ENCODE data around the gene MXD3.

Gene MXD3

DNA sequence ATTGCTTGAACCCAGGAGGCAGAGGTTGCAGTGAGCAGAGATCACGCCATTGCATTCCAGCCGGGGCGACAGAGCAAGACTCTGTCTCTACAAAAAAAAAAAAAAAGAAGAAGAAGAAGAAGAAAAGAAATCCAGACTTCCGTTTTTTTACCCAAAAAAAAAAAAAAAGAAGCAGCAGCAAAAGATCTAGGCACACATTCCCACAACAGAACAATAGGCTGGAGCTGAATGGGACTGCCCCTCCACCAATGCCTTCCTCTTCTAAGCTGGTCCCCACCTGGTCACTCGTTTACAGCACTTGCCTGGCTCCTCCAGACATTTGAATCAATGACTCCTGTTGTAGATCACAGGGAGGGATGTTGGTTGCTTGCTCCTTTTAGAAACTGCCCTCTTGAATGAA is 41.4 kb upstream of the MXD3 start:
- Histone ChIP-seq H3K27me3 (ENCODE audit: insufficient read depth, low read depth) (no peaks in the 10 kb centered on the region), H3K4me1 (ENCODE audit: low read depth, poor library complexity, severe bottlenecking) (peaks cover 29% of the 10 kb centered on the region), H2AFZ (ENCODE audit: low read depth) (no peak overlapping the region), H3K36me3 (ENCODE audit: insufficient read depth) (0 out of 2 replicates have a peak, but pooled peaks cover under 1% of the 10 kb centered on the region), H3K79me2 (ENCODE audit: insufficient read depth, low read depth) (peaks cover 29% of the 10 kb centered on the region), H3K4me3 (IDR thresholded peaks at IDR 0.05; ENCODE audit: insufficient read depth, low read depth, low read length) (no peak overlapping the region), H3K9ac (no peak overlapping the region), H3K27ac (no peak overlapping the region), H4K20me1 (ENCODE audit: insufficient read depth) (no peaks in the 10 kb centered on the region), H3K4me2 (no peak overlapping the region)
- TF ChIP-seq, protein P1, sequence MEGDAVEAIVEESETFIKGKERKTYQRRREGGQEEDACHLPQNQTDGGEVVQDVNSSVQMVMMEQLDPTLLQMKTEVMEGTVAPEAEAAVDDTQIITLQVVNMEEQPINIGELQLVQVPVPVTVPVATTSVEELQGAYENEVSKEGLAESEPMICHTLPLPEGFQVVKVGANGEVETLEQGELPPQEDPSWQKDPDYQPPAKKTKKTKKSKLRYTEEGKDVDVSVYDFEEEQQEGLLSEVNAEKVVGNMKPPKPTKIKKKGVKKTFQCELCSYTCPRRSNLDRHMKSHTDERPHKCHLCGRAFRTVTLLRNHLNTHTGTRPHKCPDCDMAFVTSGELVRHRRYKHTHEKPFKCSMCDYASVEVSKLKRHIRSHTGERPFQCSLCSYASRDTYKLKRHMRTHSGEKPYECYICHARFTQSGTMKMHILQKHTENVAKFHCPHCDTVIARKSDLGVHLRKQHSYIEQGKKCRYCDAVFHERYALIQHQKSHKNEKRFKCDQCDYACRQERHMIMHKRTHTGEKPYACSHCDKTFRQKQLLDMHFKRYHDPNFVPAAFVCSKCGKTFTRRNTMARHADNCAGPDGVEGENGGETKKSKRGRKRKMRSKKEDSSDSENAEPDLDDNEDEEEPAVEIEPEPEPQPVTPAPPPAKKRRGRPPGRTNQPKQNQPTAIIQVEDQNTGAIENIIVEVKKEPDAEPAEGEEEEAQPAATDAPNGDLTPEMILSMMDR (conservative IDR thresholded peaks at IDR 0.05; ENCODE audit: low read depth, low read length), result no peak

DNA sequence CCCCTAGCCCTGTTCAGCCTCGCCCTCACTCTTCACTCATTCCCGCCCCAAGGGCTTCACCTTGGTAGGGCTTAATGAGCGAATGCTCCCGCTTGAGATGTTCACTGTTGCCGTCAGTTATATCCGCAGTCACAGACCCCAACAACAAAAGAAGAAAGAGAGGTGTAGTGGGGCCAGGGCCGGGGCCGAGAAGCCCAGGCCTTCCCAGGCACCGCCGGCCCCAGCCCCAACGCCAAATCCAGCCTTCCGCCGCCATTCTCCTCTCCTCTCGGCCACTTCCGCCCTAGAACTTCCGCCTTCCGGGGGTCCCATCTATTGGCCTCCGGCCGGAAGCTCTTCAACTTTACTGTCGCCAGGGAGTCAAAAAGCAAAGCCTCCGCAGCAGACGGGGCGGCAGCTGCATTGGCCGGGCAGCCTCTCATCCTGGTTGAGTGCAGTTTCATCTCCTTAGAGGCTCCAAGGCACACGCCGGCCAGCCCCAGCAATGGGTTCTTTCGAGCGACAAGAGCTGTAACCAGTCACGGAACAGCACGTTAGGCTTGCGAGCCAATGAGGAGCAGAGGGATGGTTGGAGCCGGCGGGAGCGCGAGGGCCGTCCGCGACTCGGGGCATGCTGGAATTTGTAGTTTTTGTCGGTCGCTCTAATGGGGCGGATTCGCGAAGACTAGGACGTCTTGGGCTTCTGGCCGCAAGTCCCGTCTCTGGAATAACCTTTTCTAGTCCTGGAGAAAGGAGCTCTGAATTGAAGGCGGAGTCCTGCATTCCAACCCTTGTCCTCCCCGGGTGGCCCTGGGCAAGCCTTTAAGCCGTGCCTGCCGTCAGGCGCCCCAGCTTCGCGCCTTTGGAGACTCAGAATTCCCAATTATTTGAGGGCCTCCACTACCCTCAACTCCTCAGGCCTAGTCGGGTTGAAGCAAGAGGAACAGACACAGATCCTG is 40.0 kb upstream of the MXD3 start, which contains the start of gene LMAN2:
LMAN2 (minus strand) TSS at position 277 of the 938 bp plus-strand sequence; CDS start at position 256, 21 bp downstream.
- TF ChIP-seq, protein P1 (conservative IDR thresholded peaks at IDR 0.05; ENCODE audit: low read depth, low read length), result no peak
- Histone ChIP-seq H3K27ac (peak within 1 kb of the TSS; percentile 97), H2AFZ (ENCODE audit: low read depth) (peak within 1 kb of the TSS; percentile 98), H3K4me2 (peak within 1 kb of the TSS; percentile 82), H3K27me3 (ENCODE audit: insufficient read depth, low read depth) (no peaks in the 10 kb centered on the region), H3K9ac (peak within 1 kb of the TSS; percentile 93), H3K4me3 (IDR thresholded peaks at IDR 0.05; ENCODE audit: insufficient read depth, low read depth, low read length) (no peak within 1 kb of the TSS), H3K4me1 (ENCODE audit: low read depth, poor library complexity, severe bottlenecking) (peaks cover 24% of the 10 kb centered on the region), H3K79me2 (ENCODE audit: insufficient read depth, low read depth) (peaks cover 39% of the 10 kb centered on the region), H4K20me1 (ENCODE audit: insufficient read depth) (no peaks in the 10 kb centered on the region), H3K36me3 (ENCODE audit: insufficient read depth) (0 out of 2 replicates have a peak, but pooled peaks cover 4% of the 10 kb centered on the region)

DNA sequence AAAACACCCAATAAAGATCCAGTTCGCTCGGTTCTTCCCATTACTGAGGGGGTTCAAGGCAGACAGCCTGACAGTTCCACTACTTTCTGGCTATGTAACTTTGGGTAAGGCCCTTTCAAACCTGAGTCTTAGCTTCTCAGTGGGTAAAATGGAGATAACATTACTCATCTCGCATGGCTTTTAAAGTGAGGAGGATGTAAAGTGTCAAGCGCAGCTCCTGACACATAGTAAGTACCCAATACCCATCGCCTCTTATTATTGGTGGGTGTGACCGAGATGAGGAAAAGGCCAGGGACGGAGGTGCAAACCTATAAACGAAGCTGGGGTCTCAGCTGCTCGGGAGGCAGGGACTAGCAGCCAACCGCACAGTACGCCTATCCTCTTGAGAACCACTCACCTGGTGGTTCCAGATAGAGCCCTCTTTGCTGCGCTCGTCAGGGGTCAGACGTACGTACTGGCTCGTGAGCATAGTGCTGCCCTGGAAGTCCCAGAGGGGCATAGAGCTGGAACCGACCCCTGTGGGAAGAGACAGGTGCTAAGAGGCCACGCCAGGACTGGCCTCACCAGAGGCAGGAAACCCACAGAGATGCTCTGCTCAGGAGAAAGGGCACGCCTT is 39.2 kb upstream of the MXD3 start:
- Histone ChIP-seq H2AFZ (ENCODE audit: low read depth) (peak overlapping the region; percentile 98; the same call in 1 of the 2 replicates), H3K4me2 (peak overlapping the region; percentile 82), H3K27ac (peak overlapping the region; percentile 97), H3K79me2 (ENCODE audit: insufficient read depth, low read depth) (peaks cover 47% of the 10 kb centered on the region), H3K27me3 (ENCODE audit: insufficient read depth, low read depth) (no peaks in the 10 kb centered on the region), H3K4me3 (IDR thresholded peaks at IDR 0.05; ENCODE audit: insufficient read depth, low read depth, low read length) (no peak overlapping the region), H3K9ac (peak overlapping the region; percentile 93), H3K4me1 (ENCODE audit: low read depth, poor library complexity, severe bottlenecking) (peaks cover 22% of the 10 kb centered on the region), H3K36me3 (ENCODE audit: insufficient read depth) (0 out of 2 replicates have a peak, but pooled peaks cover 4% of the 10 kb centered on the region), H4K20me1 (ENCODE audit: insufficient read depth) (no peaks in the 10 kb centered on the region)
- TF ChIP-seq, protein P1 (conservative IDR thresholded peaks at IDR 0.05; ENCODE audit: low read depth, low read length), result no peak

DNA sequence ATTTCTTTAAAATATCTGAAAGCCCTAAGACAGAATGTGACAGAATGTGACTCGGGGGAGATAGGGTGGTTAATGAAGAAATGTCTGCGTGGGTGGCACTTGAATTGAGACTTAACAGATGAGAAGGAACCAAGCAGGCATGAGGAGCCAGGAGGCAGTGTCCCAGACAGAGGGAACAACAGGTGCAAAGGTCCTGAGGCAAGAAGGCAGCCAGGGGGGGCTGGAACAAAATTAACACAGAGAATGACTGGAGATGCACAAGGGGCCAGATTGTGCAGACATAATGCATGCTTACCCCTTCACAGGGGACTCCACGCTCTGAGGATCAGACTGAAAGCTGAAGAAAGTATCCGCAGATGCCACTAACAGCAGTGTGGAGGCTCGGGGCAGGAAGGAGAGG is 38.1 kb upstream of the MXD3 start:
- no peaks in the 10 kb centered on the region for H4K20me1 ChIP-seq (ENCODE audit: insufficient read depth)
- peaks cover 51% of the 10 kb centered on the region for H3K79me2 ChIP-seq (ENCODE audit: insufficient read depth, low read depth)
- no peak overlapping the region for H3K9ac ChIP-seq
- no peak overlapping the region for H3K4me3 ChIP-seq (IDR thresholded peaks at IDR 0.05; ENCODE audit: insufficient read depth, low read depth, low read length)
- H3K27me3 ChIP-seq (ENCODE audit: insufficient read depth, low read depth), result no peaks in the 10 kb centered on the region
- peak overlapping the region; percentile 82; the same call in 1 of the 2 replicates for H3K4me2 ChIP-seq
- TF ChIP-seq, protein P1 (conservative IDR thresholded peaks at IDR 0.05; ENCODE audit: low read depth, low read length), result no peak
- H3K4me1 ChIP-seq (ENCODE audit: low read depth, poor library complexity, severe bottlenecking), result peaks cover 22% of the 10 kb centered on the region
- no peak overlapping the region for H2AFZ ChIP-seq (ENCODE audit: low read depth)
- no peak overlapping the region for H3K27ac ChIP-seq
- H3K36me3 ChIP-seq (ENCODE audit: insufficient read depth), result 0 out of 2 replicates have a peak, but pooled peaks cover 4% of the 10 kb centered on the region

Measured in KMS-11 (cell line).